ENCODE measurements around the gene SPATA17. TPM values are rescaled to one million over a fixed set of nuclear protein-coding genes. Genes with fewer than 3 reads are reported as not detected.

Gene SPATA17
- total and polyA plus RNA-seq, 2 of the 8 experiments (the other 6 are each of a cell fraction or from before 2014, with no cell fraction given): 0.17 to 0.48 TPM

DNA sequence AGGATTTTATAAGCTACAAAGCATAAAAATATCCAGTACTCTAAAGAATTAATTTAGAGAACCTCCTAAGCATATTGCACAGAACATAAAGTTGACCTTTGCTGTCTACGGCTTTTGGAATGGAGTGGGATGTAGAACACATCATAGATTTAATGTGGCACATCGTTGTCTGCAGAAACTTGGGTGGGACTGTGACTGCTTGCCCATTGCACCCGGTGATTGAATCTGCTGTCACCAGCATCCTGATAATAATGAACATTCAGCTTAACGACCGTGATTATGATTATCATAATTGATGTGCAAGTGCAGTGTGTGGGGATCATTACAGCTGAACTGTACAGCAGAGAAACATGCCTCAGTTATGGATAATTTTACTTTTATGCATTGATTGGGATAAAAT lies 181.9 kb downstream of the SPATA17 start:
- no peak for TF ChIP-seq CREB1 (IDR thresholded peaks at IDR 0.05)
- no peak for TF ChIP-seq CTBP2 (IDR thresholded peaks at IDR 0.05; ENCODE audit: borderline replicate concordance, insufficient read depth, insufficient read length, low read length)
- TF ChIP-seq SUZ12 (IDR thresholded peaks at IDR 0.05; ENCODE audit: low read length): no peak
- TF ChIP-seq RFX5 (IDR thresholded peaks at IDR 0.05; ENCODE audit: borderline replicate concordance, low read depth, low read length): no peak
- no peak for TF ChIP-seq SP1 (IDR thresholded peaks at IDR 0.05; ENCODE audit: low read depth, low read length)
- no peak for TF ChIP-seq SRF (IDR thresholded peaks at IDR 0.05; ENCODE audit: low read depth, low read length)
- no peak for TF ChIP-seq HDAC2 (IDR thresholded peaks at IDR 0.05; ENCODE audit: borderline replicate concordance in 1 of 2, low read depth in 2 of 2, low read length in 2 of 2)
- no peak for TF ChIP-seq POLR2AphosphoS5 (IDR thresholded peaks at IDR 0.05; ENCODE audit: low read depth, low read length)
- TF ChIP-seq, protein P1, sequence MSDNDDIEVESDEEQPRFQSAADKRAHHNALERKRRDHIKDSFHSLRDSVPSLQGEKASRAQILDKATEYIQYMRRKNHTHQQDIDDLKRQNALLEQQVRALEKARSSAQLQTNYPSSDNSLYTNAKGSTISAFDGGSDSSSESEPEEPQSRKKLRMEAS (IDR thresholded peaks at IDR 0.05): no peak
- TF ChIP-seq SP4 (IDR thresholded peaks at IDR 0.05; ENCODE audit: low read length): no peak
- TF ChIP-seq TCF12 (IDR thresholded peaks at IDR 0.05; ENCODE audit: low read depth, low read length): no peak
- no peak for TF ChIP-seq ZNF274 (IDR thresholded peaks at IDR 0.05; ENCODE audit: borderline replicate concordance, extremely low read depth, low read length)
- Histone ChIP-seq H3K23ac (ENCODE audit: insufficient read length) (no peak overlapping the region), H2BK5ac (ENCODE audit: low read depth, low read length) (no peak overlapping the region), H4K91ac (replicated peaks; ENCODE audit: insufficient read length, low read length) (no peak overlapping the region), H4K5ac (ENCODE audit: insufficient read length, low read depth, low read length) (no peak overlapping the region), H3K27ac (ENCODE audit: low read depth, low read length) (no peak overlapping the region), H3K36me3 (ENCODE audit: control insufficient read depth in 2 of 4, insufficient read depth in 4 of 4, low read length in 3 of 4) (no peaks in the 10 kb centered on the region), H3K9me3 (ENCODE audit: insufficient read depth in 2 of 2, low read depth in 1 of 2, low read length in 1 of 2) (no peaks in the 10 kb centered on the region), H2BK15ac (ENCODE audit: low read length) (no peak overlapping the region), H3K9ac (replicated peaks in 1 of 4; ENCODE audit: extremely low read depth in 1 of 4, low read depth in 3 of 4, low read length in 3 of 4) (no peak overlapping the region), H2AK5ac (ENCODE audit: low read depth, low read length) (no peak overlapping the region), H3K4me3 (ENCODE audit: extremely low read depth in 1 of 4, insufficient read depth in 2 of 4, low read depth in 3 of 4, low read length in 4 of 4) (no peak overlapping the region), H3K56ac (replicated peaks; ENCODE audit: insufficient read length, low read depth, low read length) (no peak overlapping the region), H2BK20ac (ENCODE audit: low read length) (no peak overlapping the region), H4K20me1 (replicated peaks in 1 of 2; ENCODE audit: control insufficient read depth in 1 of 2, insufficient read depth in 2 of 2, low read length in 2 of 2) (no peaks in the 10 kb centered on the region), H3K79me1 (ENCODE audit: low read depth, low read length) (no peaks in the 10 kb centered on the region), H4K8ac (ENCODE audit: extremely low read depth, insufficient read depth, low read length) (no peak overlapping the region), H2BK120ac (replicated peaks; ENCODE audit: low read depth, low read length) (no peak overlapping the region), H3K4me2 (ENCODE audit: insufficient read depth in 1 of 2, low read depth in 2 of 2, low read length in 2 of 2) (no peak overlapping the region), H3K4ac (replicated peaks; ENCODE audit: insufficient read length, low read depth, low read length) (no peak overlapping the region), H3K14ac (ENCODE audit: insufficient read length) (no peak overlapping the region), H3K79me2 (ENCODE audit: control insufficient read depth in 1 of 2, insufficient read depth in 2 of 2, low read length in 2 of 2) (no peaks in the 10 kb centered on the region), H2AFZ (ENCODE audit: low read length) (no peak overlapping the region), H3K27me3 (replicated peaks in 1 of 4; ENCODE audit: control insufficient read depth in 3 of 4, extremely low read depth in 1 of 4, insufficient read depth in 3 of 4, low read length in 3 of 4) (no peaks in the 10 kb centered on the region), H2BK12ac (ENCODE audit: low read depth, low read length) (no peak overlapping the region), H3K4me1 (replicated peaks in 1 of 4; ENCODE audit: control insufficient read depth in 3 of 4, insufficient read depth in 4 of 4, low read length in 3 of 4) (no peaks in the 10 kb centered on the region), H3K23me2 (ENCODE audit: low read depth, low read length) (no peaks in the 10 kb centered on the region), H3K18ac (ENCODE audit: extremely low read depth, low read length) (no peak overlapping the region)
- ChIA-PET CTCF (ENCODE audit: partially characterized antibody) (no interaction called here), POLR2A (ENCODE audit: partially characterized antibody) (no interaction called here)
- FAIRE-seq (no peak), DNase-seq (ENCODE audit: low read depth in 1 of 2, low spot score in 2 of 2) (no peak)
- 92% methylated on average over 5 of the region's 5 CpGs; no CpG with 5 or more reads in 1 of the 2 experiments for WGBS, 2 experiments (ENCODE audit: extremely low coverage in 1 of 2, insufficient coverage in 1 of 2, insufficient read length in 1 of 2, insufficient replicate concordance in 2 of 2, low coverage in 1 of 2, low lambda C conversion rate in 2 of 2, missing lambda C conversion rate in 1 of 2)

Measured in H1 (cell line).